ENCODE measurements around the gene ZSCAN23.

GRCh38 chr6:28486533-28486932, 43.2 kb upstream of the ZSCAN23 start:
- TF ChIP-seq, protein P1, sequence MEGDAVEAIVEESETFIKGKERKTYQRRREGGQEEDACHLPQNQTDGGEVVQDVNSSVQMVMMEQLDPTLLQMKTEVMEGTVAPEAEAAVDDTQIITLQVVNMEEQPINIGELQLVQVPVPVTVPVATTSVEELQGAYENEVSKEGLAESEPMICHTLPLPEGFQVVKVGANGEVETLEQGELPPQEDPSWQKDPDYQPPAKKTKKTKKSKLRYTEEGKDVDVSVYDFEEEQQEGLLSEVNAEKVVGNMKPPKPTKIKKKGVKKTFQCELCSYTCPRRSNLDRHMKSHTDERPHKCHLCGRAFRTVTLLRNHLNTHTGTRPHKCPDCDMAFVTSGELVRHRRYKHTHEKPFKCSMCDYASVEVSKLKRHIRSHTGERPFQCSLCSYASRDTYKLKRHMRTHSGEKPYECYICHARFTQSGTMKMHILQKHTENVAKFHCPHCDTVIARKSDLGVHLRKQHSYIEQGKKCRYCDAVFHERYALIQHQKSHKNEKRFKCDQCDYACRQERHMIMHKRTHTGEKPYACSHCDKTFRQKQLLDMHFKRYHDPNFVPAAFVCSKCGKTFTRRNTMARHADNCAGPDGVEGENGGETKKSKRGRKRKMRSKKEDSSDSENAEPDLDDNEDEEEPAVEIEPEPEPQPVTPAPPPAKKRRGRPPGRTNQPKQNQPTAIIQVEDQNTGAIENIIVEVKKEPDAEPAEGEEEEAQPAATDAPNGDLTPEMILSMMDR (IDR thresholded peaks at IDR 0.05 in 4 of 5, conservative IDR thresholded peaks at IDR 0.05 in 1 of 5) = no peak
- no peak for TF ChIP-seq POLR2A (IDR thresholded peaks at IDR 0.05)

Data from gastrocnemius medialis (tissue), 4 donors.